Measurements from ENCODE around the gene TXN2.
"Not testable (repeated sequence)": the region's sequence is repeated elsewhere in the genome, so short reads cannot be mapped to it uniquely, and the experiment has no call there.

TXN2 gene, protein sequence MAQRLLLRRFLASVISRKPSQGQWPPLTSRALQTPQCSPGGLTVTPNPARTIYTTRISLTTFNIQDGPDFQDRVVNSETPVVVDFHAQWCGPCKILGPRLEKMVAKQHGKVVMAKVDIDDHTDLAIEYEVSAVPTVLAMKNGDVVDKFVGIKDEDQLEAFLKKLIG

DNA sequence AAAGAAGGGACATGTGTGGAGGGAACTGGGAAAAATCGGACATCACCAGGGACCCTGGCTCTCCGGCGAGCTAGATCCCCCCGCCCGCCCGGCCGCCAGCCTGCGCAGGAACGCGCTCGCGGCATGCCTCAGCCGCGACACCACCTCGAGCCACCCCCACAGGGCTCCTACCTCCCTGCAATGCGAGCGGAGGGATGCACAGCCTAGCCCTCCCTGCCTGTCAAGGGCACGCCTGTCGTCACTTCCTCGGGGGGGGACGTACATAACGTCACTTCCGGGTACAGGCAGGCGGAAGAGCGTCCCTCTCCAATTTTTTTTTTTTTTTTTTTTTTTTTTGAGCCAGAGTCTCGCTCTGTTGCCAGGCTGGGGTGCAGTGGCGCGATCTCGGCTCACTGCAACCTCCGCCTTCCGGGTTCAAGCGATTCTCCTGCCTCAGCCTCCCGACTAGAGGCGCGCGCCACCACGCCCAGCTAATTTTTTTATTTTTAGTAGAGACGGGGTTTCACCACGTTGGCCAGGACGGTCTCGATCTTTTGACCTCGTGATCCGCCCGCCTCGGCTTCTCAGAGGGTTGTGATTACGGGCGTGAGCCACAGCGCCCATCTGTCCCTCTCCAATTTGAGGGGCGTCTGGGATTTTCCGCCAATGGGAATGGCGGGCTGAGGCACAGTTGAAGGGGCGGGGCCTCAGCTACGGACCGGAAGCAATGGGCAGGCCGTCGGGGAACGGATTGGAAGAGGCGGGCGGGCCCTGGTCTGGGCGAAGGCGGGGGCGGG is at the start of gene TXN2:
Gene TXN2, minus strand, starts transcription at position 248 of the 776 bp plus-strand sequence. CDS start 803 bp downstream, outside the sequence.
- DNase-seq (ENCODE audit: low read depth in 2 of 2), result peak; percentile 93

DNA sequence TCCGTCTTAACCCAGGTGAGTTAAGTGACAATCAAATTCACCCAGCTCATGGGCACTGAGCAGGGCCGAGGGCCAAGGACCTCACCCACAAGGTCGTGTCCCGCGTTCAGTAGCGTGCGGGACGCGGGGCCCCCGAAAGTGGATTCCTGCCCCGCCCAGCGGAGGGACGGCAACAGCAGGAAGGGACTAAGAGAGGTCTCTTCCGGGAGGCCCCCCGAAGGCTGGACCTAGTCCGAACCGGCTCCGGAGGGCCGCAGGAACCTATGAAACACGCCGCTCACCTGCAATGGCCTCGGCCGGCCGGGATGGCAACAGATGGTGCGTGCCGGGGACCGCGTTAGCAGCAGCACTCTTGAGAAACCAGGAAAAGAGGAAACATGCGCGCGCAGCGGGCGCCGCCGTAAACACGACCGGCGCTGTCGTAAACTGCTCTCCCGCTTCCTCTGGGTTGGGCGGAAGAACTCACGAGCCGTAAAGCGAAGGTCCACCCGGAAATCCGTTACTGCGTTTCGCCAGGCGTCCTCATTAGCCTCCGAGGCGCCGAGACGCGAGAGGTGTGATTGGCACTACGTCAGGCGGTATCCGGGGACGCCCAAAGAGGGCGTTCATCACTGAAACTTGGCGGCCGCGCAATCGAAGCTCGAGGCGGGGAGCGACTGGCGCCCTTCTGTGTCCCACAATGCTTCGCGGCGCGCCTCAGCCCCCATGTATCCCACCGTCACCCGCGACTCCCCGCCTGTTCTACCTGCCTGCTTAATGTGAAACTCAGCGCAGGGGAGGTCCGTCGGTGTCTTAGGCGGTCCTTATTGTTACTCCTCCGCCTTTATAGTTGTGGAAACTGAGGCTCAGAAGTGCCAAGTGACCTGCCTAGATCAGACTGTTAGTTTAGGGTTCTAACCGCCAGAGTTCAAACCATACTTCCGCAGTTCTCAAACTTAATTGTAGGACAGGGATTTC is 47.6 kb upstream of the TXN2 start, which contains the start of gene EIF3D:
Gene EIF3D, minus strand, starts transcription at position 372 of the 957 bp plus-strand sequence. CDS start 3,045 bp downstream, outside the sequence.
- peak; percentile 96 to 97 for DNase-seq (ENCODE audit: low read depth in 2 of 2)

DNA sequence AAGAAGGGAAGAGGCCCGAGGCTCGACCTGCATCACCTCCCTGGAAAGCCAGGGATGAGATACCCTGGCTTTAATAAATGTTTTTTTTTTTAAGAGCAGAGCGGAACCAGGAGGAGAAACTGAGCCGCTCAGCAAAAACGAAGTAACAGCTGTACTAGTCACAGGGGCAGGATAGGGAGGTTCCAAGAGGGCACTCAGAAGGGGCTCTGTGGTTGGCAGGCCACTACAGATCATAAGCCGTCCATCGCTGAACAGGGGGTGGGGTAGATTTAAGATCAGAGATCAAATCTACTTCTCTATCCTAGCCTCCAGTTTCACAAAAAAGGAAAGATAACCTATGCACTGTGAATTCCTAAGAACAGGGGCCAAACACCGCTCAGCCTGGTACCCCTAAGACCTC is 46.9 kb upstream of the TXN2 start:
- DNase-seq (ENCODE audit: low read depth in 2 of 2), result no peak

DNA sequence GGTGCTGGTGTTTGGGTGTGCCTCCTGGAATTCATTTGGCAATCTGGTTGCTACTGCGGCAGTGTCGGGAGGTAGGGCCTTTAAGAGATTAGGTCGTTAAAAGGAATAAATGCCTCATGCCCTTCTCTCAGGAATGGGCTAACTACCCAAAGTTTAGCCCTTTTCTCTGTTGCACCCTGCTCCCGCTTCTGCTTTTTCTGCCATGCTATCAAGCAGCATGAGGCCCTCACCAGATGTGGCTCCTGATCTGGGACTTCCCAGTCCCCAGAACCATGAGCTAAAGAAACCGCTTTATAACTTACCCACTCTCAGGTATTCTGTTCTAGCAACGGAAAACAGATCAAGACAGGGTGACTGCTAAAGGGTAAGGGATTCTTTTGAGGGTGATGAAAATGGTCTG is 41.2 kb upstream of the TXN2 start:
- DNase-seq (ENCODE audit: low read depth in 2 of 2), result no peak

DNA sequence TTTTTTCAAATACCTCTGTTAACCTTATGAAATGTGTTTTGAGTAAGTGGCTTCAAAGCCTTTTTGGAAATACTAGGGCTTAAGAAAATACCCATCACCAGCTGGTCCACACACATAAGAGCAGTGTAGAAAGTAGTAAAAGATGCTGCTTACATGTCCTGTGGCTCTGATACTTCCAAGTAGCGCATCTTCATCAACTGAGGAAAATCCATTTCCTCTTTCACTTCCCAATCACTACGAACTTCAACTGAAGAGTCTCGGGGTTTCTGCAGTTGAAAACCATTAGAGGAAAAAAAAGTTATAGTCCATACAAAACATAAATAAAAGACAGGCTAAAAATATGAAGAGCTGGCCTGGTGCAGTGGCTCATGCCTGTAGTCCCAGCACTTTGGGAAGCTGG is 39.0 kb upstream of the TXN2 start:
- no peak for DNase-seq (ENCODE audit: low read depth in 2 of 2)

DNA sequence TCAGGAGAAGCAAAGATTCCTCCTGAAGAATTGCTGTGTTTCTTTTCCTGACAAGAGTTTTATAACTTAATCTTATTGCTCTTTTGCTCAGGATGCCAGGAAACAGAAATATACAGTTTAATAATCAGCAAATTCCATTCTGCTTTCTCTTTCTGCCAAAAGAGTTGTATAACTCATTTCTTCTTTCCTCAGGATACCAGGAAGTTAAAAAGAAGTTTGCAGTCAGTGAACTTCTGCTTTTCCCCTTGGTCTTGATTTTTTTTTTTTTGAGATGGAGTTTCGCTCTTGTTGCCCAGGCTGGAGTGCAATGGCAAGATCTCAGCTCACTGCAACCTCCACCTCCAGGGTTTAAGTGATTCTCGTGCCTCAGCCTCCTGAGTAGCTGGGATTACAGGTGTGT is 38.5 kb upstream of the TXN2 start:
- not testable (repeated sequence) for DNase-seq (ENCODE audit: low read depth in 2 of 2)

DNA sequence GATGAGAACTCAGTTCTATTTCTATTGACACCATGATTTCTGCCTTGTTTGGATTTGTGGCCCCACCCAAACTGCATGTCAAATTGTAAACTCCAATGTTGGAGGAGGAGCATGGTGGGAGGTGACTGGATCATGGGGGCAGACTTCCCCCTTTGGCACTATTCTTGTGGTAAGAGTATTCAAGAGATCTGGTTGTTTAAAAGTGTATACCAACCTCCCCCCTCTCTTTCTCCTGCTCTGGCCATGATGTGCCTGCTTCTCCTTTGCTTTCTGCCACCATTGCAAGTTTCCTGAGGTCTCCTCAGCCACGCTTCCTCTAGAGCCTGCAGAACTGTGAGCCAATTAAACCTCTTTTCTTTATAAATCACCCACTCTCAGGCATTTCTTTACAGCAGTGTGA is 33.3 kb upstream of the TXN2 start:
- DNase-seq (ENCODE audit: low read depth in 2 of 2), result no peak

DNA sequence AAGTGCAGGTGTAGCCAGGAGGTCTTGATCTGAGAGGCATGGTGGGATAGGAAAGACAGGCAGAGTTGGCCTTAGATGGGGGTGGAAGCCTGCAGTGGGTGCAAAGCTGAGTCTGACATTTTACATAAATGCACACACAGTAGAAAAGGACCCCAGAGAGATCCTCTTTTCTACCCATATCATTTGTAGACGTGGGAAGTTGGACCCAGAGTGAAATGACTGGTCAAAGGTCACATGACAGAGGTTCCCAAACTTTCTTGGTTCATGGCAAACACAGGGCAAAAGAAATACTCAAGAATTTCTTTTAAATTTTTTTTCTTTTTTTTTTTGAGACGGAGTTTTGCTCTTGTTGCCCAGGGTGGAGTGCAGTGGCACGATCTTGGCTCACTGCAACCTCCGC is 31.6 kb upstream of the TXN2 start:
- DNase-seq (ENCODE audit: low read depth in 2 of 2), result no peak

DNA sequence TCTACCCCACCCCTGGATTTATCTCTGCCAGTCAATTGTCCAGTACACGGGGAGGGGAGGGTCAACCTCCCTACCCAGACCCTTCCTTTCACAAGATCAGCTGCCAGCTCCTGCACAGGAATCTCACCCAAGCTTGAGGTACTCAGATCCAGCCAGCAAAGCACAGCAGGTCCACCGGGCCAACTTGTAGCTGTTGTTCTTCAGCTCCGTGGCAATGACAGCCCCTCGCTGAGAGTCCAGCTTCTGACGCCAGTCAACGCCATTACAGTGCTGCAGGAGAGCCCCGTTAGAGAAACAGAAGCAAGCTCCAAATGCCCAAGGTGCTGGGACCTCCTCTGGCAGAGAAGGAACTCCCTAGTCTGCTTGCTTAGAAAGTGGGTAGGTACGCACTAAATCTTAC is 30.9 kb upstream of the TXN2 start:
- DNase-seq (ENCODE audit: low read depth in 2 of 2), result no peak

DNA sequence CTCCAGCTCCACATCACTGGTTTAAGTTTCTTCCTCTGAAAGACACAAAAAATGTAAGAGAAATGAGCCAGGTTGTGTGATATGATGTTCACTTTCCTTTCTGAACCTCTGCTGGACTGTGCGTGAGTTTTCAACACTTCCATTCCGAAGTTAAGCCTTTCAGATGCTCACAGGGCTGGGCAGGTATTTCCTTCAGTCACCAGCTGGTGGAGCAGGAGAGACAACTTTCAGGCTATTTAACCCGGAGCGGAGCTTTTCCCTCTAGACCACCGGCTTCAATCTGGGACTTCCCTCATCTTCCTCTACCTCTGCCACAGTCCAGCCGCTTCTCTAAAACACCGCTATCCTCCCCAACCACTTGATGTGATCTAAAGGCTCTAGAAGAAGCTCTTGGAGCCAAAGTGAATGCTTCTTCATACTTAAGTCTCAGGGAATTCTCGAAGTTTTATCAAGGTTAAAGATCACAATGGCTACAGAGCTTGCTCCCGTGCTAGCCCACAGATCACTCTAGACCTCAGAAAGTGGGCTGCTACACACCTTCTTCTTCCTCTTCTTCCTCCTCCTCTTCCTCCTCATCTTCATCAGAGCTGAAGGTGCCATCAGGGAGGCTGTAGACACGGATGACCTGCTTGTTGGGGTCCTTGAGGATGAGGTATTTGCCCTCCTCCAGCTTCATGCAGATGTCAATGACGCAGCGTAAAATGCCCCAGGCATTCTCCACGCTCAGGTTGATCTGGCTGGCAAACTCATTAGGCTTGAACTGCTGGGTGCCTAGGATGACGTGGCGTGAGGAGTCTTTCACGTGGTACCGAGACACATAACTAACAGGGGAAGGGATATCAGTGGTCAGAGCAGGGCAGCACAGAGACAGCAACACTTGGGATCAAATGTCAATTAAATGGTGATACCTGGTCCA is 29.8 kb upstream of the TXN2 start:
- DNase-seq (ENCODE audit: low read depth in 2 of 2), result peak in 1 of 2 donors; percentile 18

DNA sequence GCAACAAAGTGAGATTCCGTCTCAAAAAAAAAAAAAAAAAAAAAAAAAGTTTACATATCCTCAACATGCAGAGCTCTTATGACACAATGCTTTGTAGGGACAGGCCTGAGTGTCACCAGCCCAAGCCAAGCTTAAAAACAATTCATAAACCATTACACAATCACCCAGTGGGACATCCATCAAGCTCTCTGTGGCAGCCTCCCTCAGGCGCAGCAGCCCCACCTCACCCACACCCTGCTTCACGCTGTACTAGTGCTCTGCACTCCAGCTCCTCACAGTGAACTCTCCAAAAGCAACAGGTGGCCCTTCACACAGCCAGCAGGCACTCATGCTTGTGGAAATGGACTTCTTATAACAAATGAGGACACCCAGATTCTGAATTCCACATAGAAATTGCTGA is 28.9 kb upstream of the TXN2 start:
- no peak for DNase-seq (ENCODE audit: low read depth in 2 of 2)

DNA sequence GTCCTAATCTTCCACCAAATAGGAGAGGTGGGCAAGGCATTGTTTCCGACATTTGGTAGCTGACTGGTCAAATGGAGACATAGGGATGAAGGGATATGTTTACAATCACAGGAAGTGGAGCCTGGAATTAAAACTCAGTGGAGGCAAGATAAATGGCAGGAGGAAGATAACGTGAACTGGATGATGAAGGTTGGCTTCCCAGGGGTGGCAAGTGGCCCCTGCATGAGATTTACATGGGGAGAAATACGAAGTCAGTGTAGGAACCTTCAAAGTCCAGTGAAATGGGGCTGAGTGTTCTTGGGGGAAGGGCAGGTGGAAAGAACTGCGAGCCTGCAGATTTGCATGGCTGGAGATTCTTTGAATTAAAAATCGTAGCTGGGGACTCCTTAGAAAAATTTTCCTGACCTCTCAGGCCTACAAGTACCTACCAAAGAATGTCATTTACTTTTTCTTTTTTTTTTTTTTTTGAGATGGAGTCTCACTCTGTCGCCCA is 26.1 kb upstream of the TXN2 start:
- no peak for DNase-seq (ENCODE audit: low read depth in 2 of 2)

DNA sequence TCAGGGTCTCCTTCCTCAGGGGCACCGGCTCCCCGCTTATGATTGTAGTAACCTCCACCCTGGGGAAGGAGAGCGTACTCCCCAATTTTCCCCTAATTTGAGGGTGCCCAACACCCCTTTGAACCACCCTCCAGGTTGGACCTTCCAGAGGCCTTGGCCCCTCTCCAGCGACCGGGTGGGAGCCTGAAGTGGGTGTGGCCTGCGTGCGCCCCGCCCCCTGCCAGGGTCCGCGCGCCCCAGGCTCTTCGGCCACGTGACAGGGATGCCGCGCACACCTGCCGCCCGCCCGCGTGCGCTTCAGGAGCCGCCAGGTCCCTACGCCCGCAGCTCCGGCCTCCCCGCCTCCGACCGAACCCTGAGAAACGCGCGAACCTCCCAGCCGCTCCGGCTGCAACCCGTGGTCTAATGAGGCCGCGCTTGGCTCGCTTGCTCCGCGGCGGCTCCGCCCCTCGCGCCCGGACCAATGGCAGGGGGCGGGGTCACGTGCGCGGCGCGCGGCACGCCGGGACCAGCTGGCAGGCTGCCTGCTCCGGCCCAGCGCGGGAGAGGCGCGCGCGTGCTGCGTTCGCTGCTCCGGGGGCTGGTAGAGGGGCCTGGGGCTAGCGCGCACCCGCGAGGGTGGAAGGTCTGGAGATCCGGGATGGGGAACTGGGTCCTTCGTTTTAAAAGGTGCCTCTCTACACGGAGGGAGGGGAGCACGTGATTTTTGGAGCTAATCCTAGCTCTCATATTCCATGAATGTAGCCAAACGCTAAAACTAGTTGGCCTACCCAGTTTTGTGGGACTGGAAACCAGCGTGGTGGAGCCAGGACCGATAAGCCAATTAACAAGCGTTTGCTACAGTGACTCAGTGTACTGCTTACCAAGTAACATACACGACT is 25.4 kb upstream of the TXN2 start, which contains the start of gene FOXRED2:
Gene FOXRED2, minus strand, starts transcription at position 404 of the 881 bp plus-strand sequence. CDS start 618 bp downstream, outside the sequence.
- peak; percentile 76 to 82 for DNase-seq (ENCODE audit: low read depth in 2 of 2)

DNA sequence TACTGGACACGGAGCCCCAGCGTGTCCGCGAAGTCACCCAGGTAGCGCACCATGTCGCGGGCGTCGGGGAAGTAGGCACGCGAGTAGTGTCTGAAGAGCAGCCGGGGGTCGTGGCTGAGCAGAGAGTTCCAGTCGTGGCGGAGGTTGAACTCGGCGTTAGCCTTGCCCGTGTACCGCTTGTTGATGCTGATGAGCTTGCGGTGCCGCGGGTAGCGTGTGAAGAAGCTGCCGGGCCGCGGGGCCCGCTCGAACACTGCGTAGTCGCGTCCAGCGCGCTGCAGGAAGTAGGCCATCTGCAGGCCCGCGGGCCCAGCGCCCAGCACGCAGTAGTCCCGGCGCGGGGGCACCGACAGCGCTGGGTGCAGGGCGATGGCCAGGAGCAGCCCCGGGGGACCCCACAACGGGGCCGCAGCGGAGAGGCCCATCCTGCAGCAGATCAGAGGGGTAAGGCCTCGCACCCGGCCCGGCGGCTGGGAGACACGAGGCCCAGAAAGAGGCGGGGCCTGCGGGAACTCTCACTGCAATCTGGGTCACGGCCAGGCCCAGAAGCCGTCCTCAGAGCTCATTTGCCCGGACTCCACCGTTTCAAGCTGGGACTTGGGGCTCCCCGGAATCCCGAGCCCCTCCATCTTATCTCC is 24.7 kb upstream of the TXN2 start:
- DNase-seq (ENCODE audit: low read depth in 2 of 2), result no peak

DNA sequence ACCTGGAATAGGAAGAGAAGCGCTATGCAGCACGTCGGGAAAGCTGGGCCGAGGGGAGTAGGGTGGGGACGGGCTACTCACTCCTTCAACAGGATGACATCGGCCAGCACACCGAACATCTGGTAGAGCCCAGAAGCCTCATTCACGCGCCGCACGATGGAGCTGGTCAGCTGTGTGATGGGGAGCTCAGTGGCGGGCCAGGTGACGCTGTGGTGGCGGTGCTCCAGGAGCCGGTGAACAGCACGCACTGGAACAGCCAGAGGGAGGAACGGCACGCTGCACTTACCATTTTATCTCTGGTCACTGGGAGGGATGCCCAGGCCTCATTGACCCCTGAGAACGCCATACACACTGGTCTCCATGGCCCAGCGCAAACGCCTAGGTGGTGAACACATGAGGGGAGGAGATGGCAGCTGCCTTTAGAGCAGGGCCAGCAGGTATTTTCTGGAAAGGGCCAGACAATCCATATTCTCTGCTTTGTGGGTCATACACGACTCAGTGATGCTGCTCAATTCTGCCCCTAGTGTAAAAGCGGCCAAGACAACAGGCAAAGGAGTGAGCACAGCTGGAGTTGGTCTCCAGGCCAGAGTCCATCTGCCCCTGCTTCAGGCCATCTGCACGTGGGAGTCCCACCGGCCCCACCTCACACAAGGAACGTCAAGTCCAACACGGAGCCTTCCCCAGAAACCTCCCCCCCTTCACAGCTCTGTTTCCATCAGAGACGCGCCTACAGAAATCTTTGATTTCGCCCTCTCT is 16.6 kb upstream of the TXN2 start:
- no peak for DNase-seq (ENCODE audit: low read depth in 2 of 2)

DNA sequence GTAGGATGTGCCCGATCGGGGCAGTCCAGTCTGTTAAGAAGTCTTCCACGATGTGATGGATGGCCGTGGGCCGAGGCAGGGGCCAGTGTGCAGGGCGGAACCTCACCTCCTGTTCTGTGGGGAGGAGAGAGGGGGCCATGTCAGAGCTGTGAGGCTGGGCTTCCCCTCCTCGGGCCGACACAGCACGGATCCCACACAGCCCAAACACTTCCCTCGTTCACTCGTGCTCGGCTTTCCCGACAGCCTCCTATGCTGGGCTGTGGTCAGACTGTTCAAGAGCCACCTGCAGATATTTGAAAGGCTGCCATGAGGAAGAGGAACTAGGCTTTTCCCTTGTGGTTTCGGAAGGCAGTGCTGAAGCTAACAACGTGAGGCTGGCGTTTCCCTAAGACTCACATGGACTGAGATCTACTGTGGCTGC is 12.3 kb upstream of the TXN2 start:
- DNase-seq (ENCODE audit: low read depth in 2 of 2), result no peak

DNA sequence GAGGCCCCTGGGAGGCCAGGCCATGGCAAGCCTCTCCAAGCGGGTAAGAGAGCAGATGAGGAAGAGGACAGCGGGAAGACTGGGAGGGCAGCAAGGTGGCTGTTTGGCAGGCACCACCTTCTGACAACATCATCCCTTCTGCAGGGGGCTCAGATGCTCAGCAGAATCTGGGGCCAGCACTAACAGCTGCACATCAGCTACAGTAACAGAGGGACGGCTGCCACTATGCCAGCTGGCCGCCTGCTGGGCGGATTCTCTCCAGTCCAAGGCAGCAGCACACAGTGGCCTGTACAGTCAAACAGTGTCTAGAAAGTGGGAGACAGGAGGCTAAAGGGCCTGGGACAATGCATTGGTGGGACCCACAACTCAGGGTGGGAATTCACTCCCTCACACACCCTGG is 10.7 kb upstream of the TXN2 start:
- DNase-seq (ENCODE audit: low read depth in 2 of 2), result no peak

DNA sequence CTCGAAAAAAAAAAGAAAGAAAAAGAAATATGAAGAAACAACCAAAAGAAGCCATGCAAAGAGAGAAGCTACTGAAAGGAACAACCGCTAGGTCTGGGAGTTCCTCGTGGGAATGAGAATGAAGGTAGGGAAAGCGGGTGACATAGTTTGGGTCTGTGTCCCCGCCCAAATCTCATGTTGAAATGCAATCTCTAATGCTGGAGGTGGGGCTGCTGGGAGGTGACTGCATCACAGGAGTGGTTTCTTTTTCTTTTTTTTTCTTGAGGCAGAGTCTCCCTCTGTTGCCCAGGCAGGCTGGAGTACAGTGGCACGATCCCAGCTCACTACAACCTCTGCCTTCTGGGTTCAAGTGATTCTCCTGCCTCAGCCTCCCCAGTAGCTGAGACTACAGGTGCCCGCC is 9.7 kb upstream of the TXN2 start:
- DNase-seq (ENCODE audit: low read depth in 2 of 2), result no peak
